Measurements from ENCODE around the gene PTH1R. TPM values are rescaled to one million over a fixed set of nuclear protein-coding genes. Genes with fewer than 3 reads are reported as not detected.

PTH1R gene
- total RNA-seq, 1 donor: not detected

GRCh38 chr3:46854555-46854991 is 22.9 kb upstream of the PTH1R start:
- no peak overlapping the region for H3K4me3 ChIP-seq (ENCODE audit: low read depth, low read length)
- no peak for DNase-seq (ENCODE audit: low read depth)
- no peak for TF ChIP-seq CTCF (IDR thresholded peaks at IDR 0.05; ENCODE audit: insufficient read depth, low read length)

GRCh38 chr3:46856576-46857471 is 20.7 kb upstream of the PTH1R start:
- TF ChIP-seq CTCF (IDR thresholded peaks at IDR 0.05; ENCODE audit: insufficient read depth, low read length): no peak
- no peak overlapping the region for H3K4me3 ChIP-seq (ENCODE audit: low read depth, low read length)
- no peak for DNase-seq (ENCODE audit: low read depth)

- DNase-seq (ENCODE audit: low read depth): no peak
- TF ChIP-seq CTCF (IDR thresholded peaks at IDR 0.05; ENCODE audit: insufficient read depth, low read length): no peak
- H3K4me3 ChIP-seq (ENCODE audit: low read depth, low read length): no peak overlapping the region
These were observed 19.8 kb upstream of the PTH1R start for GRCh38 chr3:46857485-46858341.

- no peak for TF ChIP-seq CTCF (IDR thresholded peaks at IDR 0.05; ENCODE audit: insufficient read depth, low read length)
- no peak overlapping the region for H3K4me3 ChIP-seq (ENCODE audit: low read depth, low read length)
- DNase-seq (ENCODE audit: low read depth): no peak
These were observed 19.1 kb upstream of the PTH1R start for GRCh38 chr3:46858456-46858855.

GRCh38 chr3:46859001-46859710 is 18.4 kb upstream of the PTH1R start:
- DNase-seq (ENCODE audit: low read depth): no peak
- H3K4me3 ChIP-seq (ENCODE audit: low read depth, low read length): no peak overlapping the region
- TF ChIP-seq CTCF (IDR thresholded peaks at IDR 0.05; ENCODE audit: insufficient read depth, low read length): no peak

GRCh38 chr3:46860017-46860809 is 17.3 kb upstream of the PTH1R start:
- H3K4me3 ChIP-seq (ENCODE audit: low read depth, low read length): no peak overlapping the region
- TF ChIP-seq CTCF (IDR thresholded peaks at IDR 0.05; ENCODE audit: insufficient read depth, low read length): peak; percentile 36
- DNase-seq (ENCODE audit: low read depth): no peak
